ENCODE measurements around the gene FASN. TPM values are rescaled to one million over a fixed set of nuclear protein-coding genes. Genes with fewer than 3 reads are reported as not detected.

The FASN gene
- total RNA-seq, 3 donors from 2014 or later: 87.2 to 115 (median 102) TPM

DNA sequence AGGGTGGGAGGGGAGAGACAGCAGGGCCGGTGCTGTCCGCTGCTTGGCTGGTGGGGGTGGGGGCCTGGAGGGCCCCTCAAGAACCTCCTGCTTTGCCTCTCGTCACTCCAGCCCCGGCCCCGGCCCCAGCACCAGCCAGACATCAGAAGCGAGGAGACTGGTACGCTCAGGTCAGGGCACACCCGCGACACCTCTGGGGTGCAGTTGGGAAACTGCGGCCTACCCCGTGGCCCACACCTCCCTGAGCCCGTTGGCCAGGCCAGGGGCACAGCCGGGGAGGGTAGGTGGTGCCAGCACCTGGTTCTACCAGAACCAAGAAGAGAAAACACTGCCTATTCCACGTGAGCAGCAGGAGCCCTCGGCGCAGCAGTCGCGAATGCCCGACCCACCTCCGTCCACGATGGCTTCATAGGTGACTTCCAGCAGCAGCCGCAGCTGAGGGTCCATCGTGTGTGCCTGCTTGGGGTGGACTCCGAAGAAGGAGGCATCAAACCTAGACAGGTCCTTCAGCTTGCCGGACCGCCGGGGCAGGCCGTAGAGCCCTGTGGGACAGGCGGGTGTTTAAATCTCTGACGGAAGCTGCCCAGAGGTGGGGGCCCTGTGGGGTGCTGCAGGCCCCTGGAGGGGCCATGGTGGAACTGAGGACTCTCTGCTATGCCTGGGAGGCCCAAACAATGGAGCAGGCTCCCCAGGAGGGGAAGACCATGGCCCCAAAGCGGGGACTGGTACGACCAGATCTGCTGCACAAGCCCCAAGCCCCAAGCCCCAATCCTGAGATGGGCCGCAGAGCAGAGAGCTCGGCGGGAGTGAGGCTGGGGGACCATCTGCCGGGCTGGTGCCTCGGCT lies 2.9 kb downstream of the FASN start:
- H3K36me3 ChIP-seq (ENCODE audit: low read depth): peaks cover 9% of the 10 kb centered on the region
- intact Hi-C loops (cut with DNase I, micrococcal nuclease): no loop called here
- ATAC-seq (no peak), DNase-seq (peak in 2 of 3 donors; percentile 31 to 56)
- no peak overlapping the region for H3K4me3 ChIP-seq
- H3K9me3 ChIP-seq: no peaks in the 10 kb centered on the region
- TF ChIP-seq, protein P1, sequence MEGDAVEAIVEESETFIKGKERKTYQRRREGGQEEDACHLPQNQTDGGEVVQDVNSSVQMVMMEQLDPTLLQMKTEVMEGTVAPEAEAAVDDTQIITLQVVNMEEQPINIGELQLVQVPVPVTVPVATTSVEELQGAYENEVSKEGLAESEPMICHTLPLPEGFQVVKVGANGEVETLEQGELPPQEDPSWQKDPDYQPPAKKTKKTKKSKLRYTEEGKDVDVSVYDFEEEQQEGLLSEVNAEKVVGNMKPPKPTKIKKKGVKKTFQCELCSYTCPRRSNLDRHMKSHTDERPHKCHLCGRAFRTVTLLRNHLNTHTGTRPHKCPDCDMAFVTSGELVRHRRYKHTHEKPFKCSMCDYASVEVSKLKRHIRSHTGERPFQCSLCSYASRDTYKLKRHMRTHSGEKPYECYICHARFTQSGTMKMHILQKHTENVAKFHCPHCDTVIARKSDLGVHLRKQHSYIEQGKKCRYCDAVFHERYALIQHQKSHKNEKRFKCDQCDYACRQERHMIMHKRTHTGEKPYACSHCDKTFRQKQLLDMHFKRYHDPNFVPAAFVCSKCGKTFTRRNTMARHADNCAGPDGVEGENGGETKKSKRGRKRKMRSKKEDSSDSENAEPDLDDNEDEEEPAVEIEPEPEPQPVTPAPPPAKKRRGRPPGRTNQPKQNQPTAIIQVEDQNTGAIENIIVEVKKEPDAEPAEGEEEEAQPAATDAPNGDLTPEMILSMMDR (IDR thresholded peaks at IDR 0.05): no peak
- H3K4me1 ChIP-seq (ENCODE audit: low read depth): peaks cover 21% of the 10 kb centered on the region

DNA sequence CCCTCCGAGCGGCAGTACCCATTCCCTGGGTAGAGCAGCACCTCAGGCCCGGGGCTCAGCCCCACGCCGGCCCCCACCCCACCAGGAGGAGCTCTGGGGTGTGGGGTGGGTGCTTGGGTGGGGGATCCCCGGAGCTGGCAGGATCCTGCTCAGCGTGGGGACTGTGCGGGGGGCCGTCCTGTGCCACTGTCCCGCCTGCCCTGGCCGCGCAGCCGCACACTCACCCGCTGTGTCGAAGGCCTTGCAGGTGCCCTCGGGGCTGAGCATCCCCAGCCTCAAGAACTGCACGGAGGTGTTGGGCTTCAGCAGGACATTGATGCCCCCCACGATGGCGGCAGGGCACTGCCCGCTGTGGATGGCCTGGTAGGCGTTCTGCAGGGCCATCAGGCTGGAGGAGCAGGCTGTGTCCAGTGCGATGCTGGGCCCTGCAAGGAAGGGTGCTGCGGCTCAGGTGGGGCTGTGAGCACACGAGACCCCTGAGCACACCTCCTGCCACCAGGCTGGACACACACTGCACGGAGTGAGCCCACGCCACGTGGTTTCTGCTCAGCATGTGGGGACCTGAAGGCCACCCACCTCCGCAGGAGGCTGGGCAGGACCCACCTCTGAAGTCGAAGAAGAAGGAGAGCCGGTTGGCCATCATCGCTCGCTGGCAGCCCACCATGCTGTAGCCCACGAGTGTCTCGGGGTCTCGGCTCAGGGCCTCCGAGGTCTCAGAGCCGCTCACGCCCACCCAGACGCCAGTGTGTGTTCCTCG lies 4.9 kb downstream of the FASN start:
- Histone ChIP-seq H3K9me3 (no peaks in the 10 kb centered on the region), H3K4me1 (ENCODE audit: low read depth) (peaks cover 9% of the 10 kb centered on the region), H3K4me3 (no peak overlapping the region), H3K36me3 (ENCODE audit: low read depth) (peaks cover 21% of the 10 kb centered on the region)
- TF ChIP-seq, protein P1 (IDR thresholded peaks at IDR 0.05): no peak
- intact Hi-C loops (cut with DNase I, micrococcal nuclease): no loop called here
- DNase-seq (peak in 2 of 3 donors; percentile 19 to 52), ATAC-seq (no peak)

DNA sequence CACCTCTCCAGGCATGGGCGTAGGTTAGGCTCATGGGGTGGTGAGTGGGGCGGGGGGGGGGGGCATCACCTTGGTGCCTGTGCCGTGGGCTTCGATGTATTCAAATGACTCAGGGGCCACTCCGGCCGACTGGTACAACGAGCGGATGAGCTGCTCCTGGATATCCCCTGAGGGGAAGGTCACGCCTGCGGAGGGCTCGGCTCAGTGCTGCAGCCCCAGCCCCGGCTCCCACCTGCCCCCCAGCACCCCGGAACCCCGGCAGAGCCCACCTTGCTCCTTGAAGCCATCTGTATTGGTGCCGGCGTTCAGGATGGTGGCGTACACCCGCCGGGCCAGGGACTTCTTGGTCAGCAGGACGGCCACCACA lies 5.4 kb downstream of the FASN start:
- DNase-seq: peak in 1 of 3 donors; percentile 17

DNA sequence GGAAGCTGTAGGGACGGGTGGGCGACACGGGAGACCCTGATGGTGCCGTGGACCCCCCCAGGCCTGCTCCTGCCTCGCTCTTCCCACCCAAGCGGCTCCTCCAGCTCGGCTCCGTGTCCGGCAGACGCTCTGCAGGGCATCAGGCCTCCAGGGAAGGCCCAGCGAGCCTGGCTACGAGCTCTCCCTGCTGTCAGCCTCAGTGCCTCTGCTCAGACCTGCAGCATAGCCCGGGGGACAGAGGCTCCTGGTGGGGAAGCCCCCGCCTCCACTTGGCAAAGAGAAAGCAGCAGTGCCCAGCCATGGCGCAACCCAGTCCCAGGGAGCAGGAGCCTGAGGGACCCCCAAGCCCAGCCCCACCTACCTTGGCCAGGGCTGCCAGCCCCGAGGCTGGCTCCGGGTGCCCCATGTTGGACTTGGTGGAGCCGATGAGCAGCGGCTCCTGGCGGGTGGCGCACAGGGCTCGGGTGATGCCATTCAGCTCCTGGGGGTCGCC lies 5.9 kb downstream of the FASN start:
- Histone ChIP-seq H3K36me3 (ENCODE audit: low read depth) (peaks cover 24% of the 10 kb centered on the region), H3K9me3 (no peaks in the 10 kb centered on the region), H3K4me1 (ENCODE audit: low read depth) (peaks cover 9% of the 10 kb centered on the region), H3K4me3 (no peak overlapping the region)
- intact Hi-C loops (cut with DNase I, micrococcal nuclease): no loop called here
- ATAC-seq (no peak), DNase-seq (peak in 1 of 3 donors; percentile 38)
- TF ChIP-seq, protein P1 (IDR thresholded peaks at IDR 0.05): no peak

More for the DNA sequence above, 5.4 kb downstream of the FASN start:
- TF ChIP-seq, protein P1 (IDR thresholded peaks at IDR 0.05): no peak
- Histone ChIP-seq H3K4me1 (ENCODE audit: low read depth) (peaks cover 9% of the 10 kb centered on the region), H3K4me3 (no peak overlapping the region), H3K36me3 (ENCODE audit: low read depth) (peaks cover 24% of the 10 kb centered on the region), H3K9me3 (no peaks in the 10 kb centered on the region)
- ATAC-seq: no peak
- intact Hi-C loops (cut with DNase I, micrococcal nuclease): no loop called here

DNA sequence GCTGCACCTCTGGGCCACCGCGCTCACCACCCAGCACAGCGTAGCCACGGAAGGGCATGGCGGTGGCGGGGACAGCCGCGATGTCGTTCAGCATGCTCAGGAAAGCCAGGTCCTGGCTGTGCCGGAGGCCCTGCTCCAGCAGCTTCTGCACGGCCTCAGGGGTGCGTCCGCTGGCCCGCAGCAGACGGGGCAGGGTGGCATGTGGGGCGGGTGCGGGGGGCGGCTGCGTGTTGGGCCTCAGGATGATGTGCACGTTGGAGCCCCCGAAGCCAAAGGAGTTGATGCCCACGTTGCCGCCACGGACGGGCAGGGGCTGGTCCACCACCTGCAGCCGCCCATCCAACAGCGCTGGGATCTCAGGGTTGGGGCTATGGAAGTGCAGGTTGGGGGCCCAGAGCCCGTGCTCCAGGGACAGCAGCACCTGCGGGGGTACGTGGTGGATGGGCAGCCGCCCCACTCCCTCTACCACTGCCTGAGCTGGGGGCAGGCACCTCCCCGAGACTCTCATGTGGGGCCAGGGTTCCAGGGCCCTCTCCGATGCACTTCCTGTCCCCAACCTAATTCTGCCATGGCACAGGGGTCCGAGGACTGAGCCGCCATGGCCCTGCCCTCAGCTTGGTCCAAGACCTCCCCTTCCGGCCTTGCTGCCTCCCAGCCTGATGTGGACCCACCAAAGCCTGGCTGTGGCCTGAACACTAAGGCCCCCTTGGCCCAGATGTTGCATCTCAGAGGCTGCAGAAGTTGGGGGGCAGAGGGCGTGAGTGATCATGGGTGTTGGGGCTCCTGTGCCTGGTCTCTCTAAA lies 6.6 kb downstream of the FASN start:
- ATAC-seq (no peak), DNase-seq (peak in 2 of 3 donors; percentile 25 to 39)
- TF ChIP-seq, protein P1 (IDR thresholded peaks at IDR 0.05): no peak
- Histone ChIP-seq H3K4me3 (no peak overlapping the region), H3K9me3 (no peaks in the 10 kb centered on the region), H3K4me1 (ENCODE audit: low read depth) (peaks cover 3% of the 10 kb centered on the region), H3K36me3 (ENCODE audit: low read depth) (peaks cover 24% of the 10 kb centered on the region)
- intact Hi-C loops (cut with DNase I, micrococcal nuclease): no loop called here

Measured in mucosa of descending colon (tissue), 3 donors.